HepG2 (cell line): ENCODE data around the gene PSMB11. TPM values are rescaled to one million over a fixed set of nuclear protein-coding genes. Genes with fewer than 3 reads are reported as not detected.

Experiments
- CHD2 ChIP-seq: IDR thresholded peaks from 2 replicates; pipeline ENCODE4 v1.6.1; 2011; ENCODE audit warnings: low read depth, low read length, improper control_type of control experiment
- ELF4 ChIP-seq: sonication (generic); formaldehyde crosslinking; IDR thresholded peaks from 2 replicates; pipeline ENCODE4 v1.5.0; 2020; ENCODE audit warnings: missing genetic modification reagents, mild to moderate bottlenecking, moderate library complexity, borderline replicate concordance
- HOXA3 ChIP-seq: sonication (generic); formaldehyde crosslinking; IDR thresholded peaks from 2 replicates; pipeline ENCODE4 v1.5.0; 2020; ENCODE audit warnings: missing genetic modification reagents
- KLF13 ChIP-seq: sonication (generic); formaldehyde crosslinking; IDR thresholded peaks from 2 replicates; pipeline ENCODE4 v1.4.0; 2020; ENCODE audit warnings: mild to moderate bottlenecking, missing genetic modification reagents
- MED1 ChIP-seq: sonication (generic); formaldehyde crosslinking; IDR thresholded peaks from 2 replicates; pipeline ENCODE4 v1.4.0; 2020; ENCODE audit warnings: missing genetic modification reagents
- MYC ChIP-seq: sonication (generic); formaldehyde crosslinking; IDR thresholded peaks from 2 replicates; pipeline ENCODE4 v1.9.0; 2021; ENCODE audit warnings: missing genetic modification reagents, borderline replicate concordance
- NFE2 ChIP-seq: sonication (generic); formaldehyde crosslinking; IDR thresholded peaks from 2 replicates; pipeline ENCODE4 v1.4.0; 2020; ENCODE audit warnings: missing genetic modification reagents
- PHB2 ChIP-seq: fragments of 450-650 bp; IDR thresholded peaks from 2 replicates; pipeline ENCODE4 v1.6.1; 2018; ENCODE audit not compliant: partially characterized antibody
- PITX1 ChIP-seq: sonication (generic); formaldehyde crosslinking; IDR thresholded peaks from 2 replicates; pipeline ENCODE4 v1.5.1; 2020; ENCODE audit warnings: mild to moderate bottlenecking, missing genetic modification reagents
- RBM39 ChIP-seq: fragments of 200-400 bp; formaldehyde crosslinking; IDR thresholded peaks from one replicate; pipeline ENCODE4 v1.6.1; 2018; ENCODE audit warnings: antibody characterized with exemption, mild to moderate bottlenecking, low read depth, low read length; ENCODE audit not compliant: poor library complexity, severe bottlenecking
- TEAD3 ChIP-seq: optimal IDR thresholded peaks from 2 replicates; pipeline ENCODE3; 2016; ENCODE audit warnings: borderline replicate concordance
- ZBTB7A ChIP-seq: sonication (generic); formaldehyde crosslinking; IDR thresholded peaks from 2 replicates; pipeline ENCODE4 v1.8.0; 2022; ENCODE audit warnings: mild to moderate bottlenecking, missing genetic modification reagents
- ZFP91 ChIP-seq: sonication (generic); formaldehyde crosslinking; IDR thresholded peaks from 2 replicates; pipeline ENCODE4 v1.9.0; 2022; ENCODE audit warnings: missing genetic modification reagents, mild to moderate bottlenecking, borderline replicate concordance
- ZNF101 ChIP-seq: sonication (generic); formaldehyde crosslinking; IDR thresholded peaks from 2 replicates; pipeline ENCODE4 v1.4.0; 2020; ENCODE audit warnings: mild to moderate bottlenecking, low read depth, missing genetic modification reagents, borderline replicate concordance
- ZNF281 ChIP-seq: sonication (generic); formaldehyde crosslinking; IDR thresholded peaks from 2 replicates; pipeline ENCODE4 v1.4.0; 2020; ENCODE audit warnings: missing genetic modification reagents, borderline replicate concordance
- ZNF569 ChIP-seq: sonication (generic); formaldehyde crosslinking; IDR thresholded peaks from 2 replicates; pipeline ENCODE4 v1.5.0; 2020; ENCODE audit warnings: mild to moderate bottlenecking, missing genetic modification reagents, moderate library complexity, borderline replicate concordance
- ZNF644 ChIP-seq: IDR thresholded peaks from 2 replicates; pipeline ENCODE4 v1.6.1; 2016; ENCODE audit warnings: low read depth
- ZNF704 ChIP-seq: sonication (generic); formaldehyde crosslinking; IDR thresholded peaks from 2 replicates; pipeline ENCODE4 v1.8.1; 2023; ENCODE audit warnings: mild to moderate bottlenecking, inconsistent platforms, moderate library complexity, missing genetic modification reagents, borderline replicate concordance
- ZNF777 ChIP-seq: sonication (generic); formaldehyde crosslinking; IDR thresholded peaks from 2 replicates; pipeline ENCODE4 v1.4.0; 2020; ENCODE audit warnings: missing genetic modification reagents
- polyA plus RNA-seq, 8 experiments: library from polyadenylated mRNA; depleted of rRNA in 3 of 8; stranded (reverse) in 7 of 8; unstranded in 1 of 8; fragments of >200 nt; fragmentation: Illumina TruSeq in 4 of 8; extraction: Trizol in 4 of 8; gene quantifications; 2 replicates each; pipeline versions ENCODE4 v1.2.1 to v1.2.3, GENCODE V29; 2011 to 2016; ENCODE audit warnings: low read depth in 4 of 8, missing spikeins in 1 of 8, mixed read lengths in 1 of 8; ENCODE audit not compliant: insufficient read depth in 1 of 8
- total RNA-seq, 5 experiments: library from RNA; depleted of rRNA; stranded (reverse); fragments of >200 nt; fragmentation: Illumina TruSeq; extraction: Trizol; gene quantifications; 2 replicates each; pipeline ENCODE4 v1.2.3, GENCODE V29; 2016; ENCODE audit warnings: low read depth in 1 of 5
- TF ChIP-seq, protein P1 (sequence below): IDR thresholded peaks from 2 replicates; pipeline ENCODE4 v1.6.1; 2012; ENCODE audit warnings: inconsistent platforms
- TF ChIP-seq, protein P2 (sequence below): sonication (generic); formaldehyde crosslinking; IDR thresholded peaks from 2 replicates; pipeline ENCODE4 v1.9.0; 2021; ENCODE audit warnings: missing genetic modification reagents, mild to moderate bottlenecking, borderline replicate concordance

PSMB11 gene
- total and polyA plus RNA-seq, 2 of the 13 experiments (the other 11 are each of a cell fraction or from before 2014, with no cell fraction given) = not detected

DNA sequence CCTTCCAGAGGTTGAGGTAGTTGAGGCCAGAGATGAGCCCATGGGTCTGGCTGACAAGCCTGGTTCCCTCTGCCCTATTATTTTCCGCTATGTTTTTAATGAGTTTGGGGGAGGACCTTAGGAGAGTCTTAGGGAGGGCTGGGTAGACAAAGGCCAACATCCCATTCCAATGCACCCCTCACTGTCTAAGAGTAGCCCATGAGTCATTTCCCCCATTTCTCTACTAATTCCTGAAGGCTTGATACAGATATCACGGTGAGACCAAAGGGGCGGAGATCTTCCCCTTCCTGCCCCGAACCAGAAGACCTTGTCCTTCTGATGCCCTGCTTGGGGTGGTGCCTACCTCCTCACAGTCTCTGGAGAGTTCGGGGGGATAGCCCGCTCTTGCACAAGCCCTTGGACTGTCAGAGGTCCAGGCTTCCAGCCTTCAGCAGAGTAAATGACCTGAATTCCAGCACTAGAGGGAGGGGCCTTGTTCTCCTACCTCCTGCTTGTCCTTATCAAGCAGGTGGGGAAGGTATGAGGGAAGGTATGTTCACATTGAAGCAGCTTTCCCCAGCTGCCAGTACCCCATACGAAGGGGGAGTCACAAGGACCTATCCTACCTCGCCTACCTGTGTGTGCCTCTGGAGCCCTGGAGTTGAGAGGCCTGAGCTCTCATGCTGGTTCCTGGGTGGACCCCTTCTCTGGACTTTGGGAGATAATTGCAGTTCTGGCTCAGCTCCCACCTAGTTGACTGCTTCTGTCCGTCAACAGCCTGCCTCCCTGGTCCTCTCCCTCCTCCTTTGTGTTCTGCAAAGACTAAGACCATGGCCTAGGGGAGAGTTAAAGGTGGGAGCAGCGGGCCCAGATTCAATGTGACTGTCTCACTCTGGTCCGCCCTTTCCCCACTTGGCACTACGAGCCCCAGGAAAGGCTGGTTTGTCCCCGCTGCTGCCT lies 3.7 kb downstream of the PSMB11 start (continued):
- TF ChIP-seq ZNF777 (CRISPR knock-in tag) = no peak
- TF ChIP-seq MED1 = no peak
- TF ChIP-seq, protein P1, sequence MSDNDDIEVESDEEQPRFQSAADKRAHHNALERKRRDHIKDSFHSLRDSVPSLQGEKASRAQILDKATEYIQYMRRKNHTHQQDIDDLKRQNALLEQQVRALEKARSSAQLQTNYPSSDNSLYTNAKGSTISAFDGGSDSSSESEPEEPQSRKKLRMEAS = no peak
- no peak for TF ChIP-seq RBM39
- TF ChIP-seq PHB2 = no peak
- TF ChIP-seq KLF13 (CRISPR knock-in tag) = 0 out of 2 replicates have a peak, but pooled peaks have one; percentile 76
- no peak for TF ChIP-seq ZNF644 (CRISPR knock-in tag)
- no peak for TF ChIP-seq ZNF569 (CRISPR knock-in tag)
- 0 out of 2 replicates have a peak, but pooled peaks have one; percentile 27 for TF ChIP-seq ZFP91 (CRISPR knock-in tag)
- TF ChIP-seq, protein P2, sequence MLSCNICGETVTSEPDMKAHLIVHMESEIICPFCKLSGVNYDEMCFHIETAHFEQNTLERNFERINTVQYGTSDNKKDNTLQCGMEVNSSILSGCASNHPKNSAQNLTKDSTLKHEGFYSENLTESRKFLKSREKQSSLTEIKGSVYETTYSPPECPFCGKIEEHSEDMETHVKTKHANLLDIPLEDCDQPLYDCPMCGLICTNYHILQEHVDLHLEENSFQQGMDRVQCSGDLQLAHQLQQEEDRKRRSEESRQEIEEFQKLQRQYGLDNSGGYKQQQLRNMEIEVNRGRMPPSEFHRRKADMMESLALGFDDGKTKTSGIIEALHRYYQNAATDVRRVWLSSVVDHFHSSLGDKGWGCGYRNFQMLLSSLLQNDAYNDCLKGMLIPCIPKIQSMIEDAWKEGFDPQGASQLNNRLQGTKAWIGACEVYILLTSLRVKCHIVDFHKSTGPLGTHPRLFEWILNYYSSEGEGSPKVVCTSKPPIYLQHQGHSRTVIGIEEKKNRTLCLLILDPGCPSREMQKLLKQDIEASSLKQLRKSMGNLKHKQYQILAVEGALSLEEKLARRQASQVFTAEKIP = 0 out of 2 replicates have a peak, but pooled peaks have one; percentile 53
- TF ChIP-seq HOXA3 (CRISPR knock-in tag) = no peak
- TF ChIP-seq PITX1 (CRISPR knock-in tag) = 0 out of 2 replicates have a peak, but pooled peaks have one; percentile 23
- peak; percentile 82 for TF ChIP-seq TEAD3 (CRISPR knock-in tag)
- no peak for TF ChIP-seq ZNF704
- peak; percentile 12; the same call in 1 of the 2 replicates for TF ChIP-seq ZBTB7A (CRISPR knock-in tag)
- no peak for TF ChIP-seq MYC
- peak; percentile 29; the same call in 1 of the 2 replicates for TF ChIP-seq CHD2
- 0 out of 2 replicates have a peak, but pooled peaks have one; percentile 6 for TF ChIP-seq ZNF281
- no peak for TF ChIP-seq NFE2
- no peak for TF ChIP-seq ZNF101 (CRISPR knock-in tag)
- TF ChIP-seq ELF4 (CRISPR knock-in tag) = no peak
